ENCODE data around the gene NEDD4L.

NEDD4L gene

GRCh38 chr18:58043491-58044369, at the start of gene NEDD4L (continued):
- TF ChIP-seq PRDM10 (tag by site-specific recombination; IDR thresholded peaks at IDR 0.05) (peak; percentile 59; the same call in 1 of the 2 replicates), ZFP37 (tag by site-specific recombination; IDR thresholded peaks at IDR 0.05) (0 out of 2 replicates have a peak, but pooled peaks have one; percentile 52), ZNF621 (tag by site-specific recombination; IDR thresholded peaks at IDR 0.05) (no peak), ZNF514 (tag by site-specific recombination; IDR thresholded peaks at IDR 0.05) (no peak), ZBTB20 (tag by site-specific recombination; IDR thresholded peaks at IDR 0.05) (peak; percentile 41; the same call in 1 of the 2 replicates), ZNF341 (tag by site-specific recombination; IDR thresholded peaks at IDR 0.05; ENCODE audit: low read depth) (peak; percentile 88), ZNF544 (tag by site-specific recombination; IDR thresholded peaks at IDR 0.05) (no peak), ZNF146 (tag by site-specific recombination; IDR thresholded peaks at IDR 0.05) (no peak), ZNF426 (tag by site-specific recombination; IDR thresholded peaks at IDR 0.05) (no peak), ZNF184 (tag by site-specific recombination; IDR thresholded peaks at IDR 0.05) (no peak), ZNF654 (tag by site-specific recombination; IDR thresholded peaks at IDR 0.05; ENCODE audit: low read depth) (peak; percentile 71), ZNF311 (tag by site-specific recombination; IDR thresholded peaks at IDR 0.05; ENCODE audit: borderline replicate concordance) (no peak), GLIS1 (tag by site-specific recombination; IDR thresholded peaks at IDR 0.05) (peak; percentile 74), ZNF704 (tag by site-specific recombination; IDR thresholded peaks at IDR 0.05) (no peak), ZNF555 (tag by site-specific recombination; conservative IDR thresholded peaks at IDR 0.05) (no peak), KLF1 (tag by site-specific recombination; IDR thresholded peaks at IDR 0.05) (0 out of 2 replicates have a peak, but pooled peaks have one; percentile 37), ZNF324 (tag by site-specific recombination; IDR thresholded peaks at IDR 0.05) (no peak), TRIM28 (IDR thresholded peaks at IDR 0.05; ENCODE audit: borderline replicate concordance, low read length) (no peak), ZNF701 (tag by site-specific recombination; IDR thresholded peaks at IDR 0.05) (no peak), ZNF660 (tag by site-specific recombination; IDR thresholded peaks at IDR 0.05) (no peak), KLF9 (tag by site-specific recombination; IDR thresholded peaks at IDR 0.05; ENCODE audit: low read depth) (peak; percentile 62; the same call in 1 of the 2 replicates), ZXDB (tag by site-specific recombination; IDR thresholded peaks at IDR 0.05) (peak; percentile 94), ZBTB17 (tag by site-specific recombination; IDR thresholded peaks at IDR 0.05) (no peak), INSM2 (tag by site-specific recombination; IDR thresholded peaks at IDR 0.05) (no peak), KLF8 (tag by site-specific recombination; IDR thresholded peaks at IDR 0.05) (peak; percentile 60), PRDM4 (tag by site-specific recombination; IDR thresholded peaks at IDR 0.05) (peak; percentile 97), ZNF211 (tag by site-specific recombination; IDR thresholded peaks at IDR 0.05; ENCODE audit: low read depth) (no peak), ZNF473 (tag by site-specific recombination; IDR thresholded peaks at IDR 0.05) (no peak), ZNF747 (tag by site-specific recombination; IDR thresholded peaks at IDR 0.05) (no peak), ZNF610 (tag by site-specific recombination; IDR thresholded peaks at IDR 0.05; ENCODE audit: borderline replicate concordance) (no peak)
- TF ChIP-seq, protein P1, sequence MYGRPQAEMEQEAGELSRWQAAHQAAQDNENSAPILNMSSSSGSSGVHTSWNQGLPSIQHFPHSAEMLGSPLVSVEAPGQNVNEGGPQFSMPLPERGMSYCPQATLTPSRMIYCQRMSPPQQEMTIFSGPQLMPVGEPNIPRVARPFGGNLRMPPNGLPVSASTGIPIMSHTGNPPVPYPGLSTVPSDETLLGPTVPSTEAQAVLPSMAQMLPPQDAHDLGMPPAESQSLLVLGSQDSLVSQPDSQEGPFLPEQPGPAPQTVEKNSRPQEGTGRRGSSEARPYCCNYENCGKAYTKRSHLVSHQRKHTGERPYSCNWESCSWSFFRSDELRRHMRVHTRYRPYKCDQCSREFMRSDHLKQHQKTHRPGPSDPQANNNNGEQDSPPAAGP (tag by site-specific recombination; IDR thresholded peaks at IDR 0.05): no peak
